Large intestine (tissue), 3 donors: ENCODE measurements around the gene H2BK1. TPM values are rescaled to one million over a fixed set of nuclear protein-coding genes. Genes with fewer than 3 reads are reported as not detected.

Experiments used
- DNase-seq, 2 donors: peaks; one replicate each; pipeline versions ENCODE4 v3.0.0 to v3.0.0-alpha.2; 2013
- H3K27ac ChIP-seq: one replicate; pipeline ENCODE4 v1.5.1; 2013; ENCODE audit warnings: low read length
- H3K27me3 ChIP-seq: 2 replicates; pipeline ENCODE4 v1.6.1; 2013; ENCODE audit warnings: low read length; ENCODE audit not compliant: control insufficient read depth, insufficient read depth
- H3K36me3 ChIP-seq: 2 replicates; pipeline ENCODE4 v1.6.1; 2013; ENCODE audit warnings: low read length; ENCODE audit not compliant: control insufficient read depth, insufficient read depth
- H3K4me1 ChIP-seq: one replicate; pipeline ENCODE4 v1.6.1; 2013; ENCODE audit warnings: low read length; ENCODE audit not compliant: control insufficient read depth, insufficient read depth
- H3K4me3 ChIP-seq: one replicate; pipeline ENCODE4 v1.5.1; 2013; ENCODE audit warnings: low read length
- H3K9me3 ChIP-seq: one replicate; pipeline ENCODE4 v1.6.1; 2013; ENCODE audit warnings: mild to moderate bottlenecking, low read depth, low read length, moderate library complexity; ENCODE audit not compliant: control insufficient read depth
- WGBS: methylation state at CpG from one replicate; pipeline ENCODE4 v1.1.5; 2013; ENCODE audit warnings: low lambda C conversion rate; ENCODE audit not compliant: insufficient coverage; 5-methylcytosine and 5-hydroxymethylcytosine counted together
- polyA plus RNA-seq: library from polyadenylated mRNA; unstranded; fragments of 120-200 nt; gene quantifications from one replicate; pipeline ENCODE4 v1.2.1, GENCODE V29; 2013

The H2BK1 gene
- polyA plus RNA-seq, 1 donor = not detected

DNA sequence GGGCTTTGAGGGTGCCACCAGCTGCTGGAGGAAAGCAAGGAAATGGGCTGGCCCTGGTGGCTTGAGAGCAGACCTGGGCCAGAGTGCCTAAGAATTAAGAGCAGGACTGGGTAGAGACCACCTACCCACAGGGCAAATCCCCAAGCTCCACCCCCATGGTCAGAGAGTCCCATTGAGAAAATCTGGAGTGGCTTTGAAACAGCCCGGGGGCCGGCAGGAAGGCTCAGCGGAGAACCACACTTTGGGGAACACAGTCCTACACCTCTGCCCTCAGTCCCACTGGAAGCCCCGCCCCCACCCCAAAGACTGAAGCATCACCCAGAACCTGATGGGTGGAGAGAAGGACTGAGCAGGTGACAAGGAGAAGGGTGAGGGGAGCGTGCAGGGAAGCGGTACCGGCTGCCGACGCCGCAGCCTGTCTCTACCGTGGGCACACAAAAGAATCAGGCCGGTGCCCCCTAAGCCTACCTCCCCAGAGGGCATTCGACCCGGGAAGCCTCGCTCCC lies 34.6 kb upstream of the H2BK1 start:
- WGBS = no CpG with 5 or more reads among the region's 15 CpGs
- peaks cover 15% of the 10 kb centered on the region for H3K36me3 ChIP-seq
- no peak overlapping the region for H3K27ac ChIP-seq
- no peak for DNase-seq
- peaks cover 45% of the 10 kb centered on the region for H3K27me3 ChIP-seq
- peaks cover 33% of the 10 kb centered on the region for H3K4me1 ChIP-seq
- peaks cover 4% of the 10 kb centered on the region for H3K9me3 ChIP-seq
- H3K4me3 ChIP-seq = no peak overlapping the region

DNA sequence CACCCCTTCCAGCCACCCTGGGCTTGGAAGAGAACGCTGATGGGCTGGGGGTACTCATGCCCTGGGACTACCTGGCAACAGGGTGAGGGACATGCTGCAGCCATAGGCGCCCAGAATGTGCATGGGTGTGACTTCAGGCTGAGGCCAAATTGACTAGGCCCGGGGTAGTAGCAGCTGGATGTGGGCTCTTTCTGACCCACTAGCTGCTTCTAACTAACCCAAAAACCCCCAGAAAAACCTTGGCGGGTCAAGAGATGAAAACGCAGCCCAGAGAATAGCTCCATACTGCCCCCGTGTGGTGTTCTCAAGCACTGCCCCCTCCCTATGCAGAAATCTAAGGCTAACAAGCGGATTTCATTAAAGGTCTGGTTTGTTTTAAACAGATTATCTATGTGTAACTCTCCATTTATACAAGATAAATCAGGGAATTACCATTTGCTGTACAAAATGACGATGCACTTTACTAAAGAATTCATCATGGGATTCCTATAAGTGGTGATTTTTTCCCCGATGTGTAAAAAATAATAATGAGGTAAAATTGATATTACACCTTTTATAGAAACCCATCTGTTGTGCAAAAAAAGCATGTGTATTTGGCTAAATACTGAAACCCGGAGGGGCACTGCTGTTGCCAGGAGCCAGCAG lies 34.0 kb upstream of the H2BK1 start:
- peaks cover 19% of the 10 kb centered on the region for H3K36me3 ChIP-seq
- peaks cover 28% of the 10 kb centered on the region for H3K4me1 ChIP-seq
- DNase-seq = no peak
- H3K27me3 ChIP-seq = peaks cover 43% of the 10 kb centered on the region
- WGBS = 73% methylated on average over 2 of the region's 10 CpGs
- H3K27ac ChIP-seq = no peak overlapping the region
- no peak overlapping the region for H3K4me3 ChIP-seq
- peaks cover 4% of the 10 kb centered on the region for H3K9me3 ChIP-seq

DNA sequence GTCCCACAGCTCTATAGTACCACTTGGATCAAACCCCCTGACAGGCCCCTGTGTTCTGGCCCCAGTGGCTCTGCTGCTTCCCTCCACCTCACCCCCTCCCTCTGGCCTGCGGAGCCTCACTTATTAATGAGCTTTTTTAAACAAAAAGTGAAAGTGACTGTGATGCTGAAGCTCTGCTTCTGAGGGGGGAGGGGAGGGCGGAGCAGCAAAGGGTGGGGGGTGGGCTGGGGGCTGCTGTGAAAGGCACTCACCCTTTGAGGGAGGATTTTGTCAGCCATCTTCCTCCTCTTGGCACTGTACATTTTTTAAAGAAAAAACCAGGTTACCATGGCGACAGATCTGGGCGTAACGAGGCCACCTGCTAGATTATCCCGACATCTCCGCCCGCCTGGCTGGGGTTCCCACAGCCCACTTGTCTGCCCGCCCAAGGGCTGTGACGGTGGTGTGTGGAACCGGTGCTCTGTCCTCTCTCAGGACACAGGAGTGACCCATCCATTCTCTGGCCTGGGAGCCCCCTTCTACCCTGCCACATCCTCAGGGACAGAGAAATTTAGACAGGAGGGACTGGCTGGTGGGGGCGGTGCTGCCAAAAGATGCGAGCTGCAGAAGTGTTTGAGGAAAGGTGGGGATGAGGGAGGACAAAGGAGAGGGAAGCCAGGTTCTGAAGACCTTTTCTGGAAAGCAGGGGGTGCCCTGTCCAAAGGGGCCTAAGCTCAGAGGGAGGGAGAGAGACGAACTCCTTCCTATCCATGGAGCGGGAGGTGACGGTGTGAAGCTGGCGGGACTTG lies 33.3 kb upstream of the H2BK1 start:
- no peak overlapping the region for H3K4me3 ChIP-seq
- no peak for DNase-seq
- H3K9me3 ChIP-seq = peaks cover 4% of the 10 kb centered on the region
- no peak overlapping the region for H3K27ac ChIP-seq
- no CpG with 5 or more reads among the region's 17 CpGs for WGBS
- H3K27me3 ChIP-seq = peaks cover 43% of the 10 kb centered on the region
- peaks cover 25% of the 10 kb centered on the region for H3K4me1 ChIP-seq
- H3K36me3 ChIP-seq = peaks cover 26% of the 10 kb centered on the region

DNA sequence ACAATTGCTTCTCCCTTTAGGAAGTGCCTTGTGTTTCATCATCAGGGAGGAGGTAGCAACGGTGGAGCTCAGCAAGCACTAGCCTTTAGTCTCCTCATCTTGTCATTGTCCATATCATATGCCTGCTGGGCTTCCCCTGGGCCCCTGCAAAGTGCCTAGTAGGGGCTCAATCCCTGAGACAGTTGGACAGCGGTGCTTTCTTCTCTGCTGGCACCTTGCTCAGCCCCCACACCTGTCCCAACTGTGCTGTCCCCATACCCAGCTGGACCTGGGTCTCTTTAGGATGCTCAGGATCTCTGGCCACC lies 32.7 kb upstream of the H2BK1 start:
- Histone ChIP-seq H3K36me3 (peaks cover 32% of the 10 kb centered on the region), H3K9me3 (peaks cover 4% of the 10 kb centered on the region), H3K4me1 (peaks cover 25% of the 10 kb centered on the region), H3K4me3 (no peak overlapping the region), H3K27ac (no peak overlapping the region), H3K27me3 (peaks cover 43% of the 10 kb centered on the region)
- no peak for DNase-seq
- 100% methylated on average over 1 of the region's 2 CpGs for WGBS

DNA sequence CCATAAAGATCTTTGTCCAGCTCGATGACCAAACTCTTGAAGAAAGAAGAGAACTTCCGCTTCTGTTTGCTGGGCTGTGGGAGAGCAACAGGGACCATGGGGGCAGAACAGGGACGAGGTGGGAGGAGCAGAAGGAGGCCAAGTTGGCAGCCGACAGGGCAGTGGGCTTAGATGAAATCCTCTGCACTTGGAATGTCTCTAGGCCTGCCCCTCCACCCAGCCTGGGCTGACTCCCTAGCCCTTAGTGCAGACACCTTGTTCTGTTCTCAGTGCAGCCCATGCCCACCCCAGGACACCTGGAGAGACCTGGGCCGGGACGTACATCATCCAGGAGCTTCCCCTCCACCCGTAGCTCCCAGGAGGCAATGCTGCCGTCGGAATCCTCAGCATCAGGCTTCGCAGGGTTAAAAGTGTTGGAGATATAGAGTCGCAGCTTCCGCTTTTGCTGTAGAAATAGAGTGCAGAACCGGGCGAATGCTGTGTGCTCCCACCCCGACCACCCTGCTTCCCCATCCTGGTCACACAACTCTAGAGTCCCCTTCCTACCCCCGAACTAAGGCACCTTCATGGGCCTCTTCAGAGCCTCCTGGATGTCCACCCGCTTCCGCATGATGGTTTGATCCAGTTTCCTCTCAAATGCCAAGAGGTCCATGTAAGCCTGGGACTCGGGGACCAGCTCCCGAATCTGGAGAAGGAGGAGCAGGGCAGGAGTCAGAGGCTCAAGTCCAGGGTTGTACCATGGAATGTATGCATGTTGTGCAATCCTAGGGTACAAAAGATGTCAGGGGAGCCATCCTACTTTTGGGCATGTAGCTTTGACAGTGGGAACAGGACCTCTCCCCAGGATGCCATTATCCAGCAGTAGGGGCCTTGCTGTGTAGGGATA lies 32.1 kb upstream of the H2BK1 start:
- Histone ChIP-seq H3K4me1 (peaks cover 21% of the 10 kb centered on the region), H3K27me3 (peaks cover 38% of the 10 kb centered on the region), H3K27ac (no peak overlapping the region), H3K4me3 (no peak overlapping the region), H3K36me3 (peaks cover 38% of the 10 kb centered on the region), H3K9me3 (peaks cover 7% of the 10 kb centered on the region)
- DNase-seq = no peak
- WGBS = no CpG with 5 or more reads among the region's 20 CpGs

DNA sequence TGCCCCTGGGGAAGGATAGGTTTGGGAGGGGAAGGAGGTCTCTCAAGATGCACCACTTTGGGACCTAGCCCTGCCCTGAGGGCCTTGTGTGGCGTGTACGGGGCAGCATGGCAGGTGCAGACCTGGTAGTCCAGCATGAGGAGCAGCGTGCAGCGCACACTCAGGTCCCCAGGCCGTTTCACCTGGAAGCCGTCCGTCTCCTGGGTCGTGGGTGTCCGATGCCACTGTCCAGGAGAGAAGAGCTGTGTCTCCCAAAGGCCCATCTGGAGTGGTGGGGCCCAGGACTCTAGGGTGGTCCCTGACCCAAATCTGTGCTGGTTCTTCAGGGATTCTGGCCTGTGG lies 31.4 kb upstream of the H2BK1 start:
- DNase-seq = no peak
- peaks cover 43% of the 10 kb centered on the region for H3K36me3 ChIP-seq
- H3K9me3 ChIP-seq = peaks cover 8% of the 10 kb centered on the region

DNA sequence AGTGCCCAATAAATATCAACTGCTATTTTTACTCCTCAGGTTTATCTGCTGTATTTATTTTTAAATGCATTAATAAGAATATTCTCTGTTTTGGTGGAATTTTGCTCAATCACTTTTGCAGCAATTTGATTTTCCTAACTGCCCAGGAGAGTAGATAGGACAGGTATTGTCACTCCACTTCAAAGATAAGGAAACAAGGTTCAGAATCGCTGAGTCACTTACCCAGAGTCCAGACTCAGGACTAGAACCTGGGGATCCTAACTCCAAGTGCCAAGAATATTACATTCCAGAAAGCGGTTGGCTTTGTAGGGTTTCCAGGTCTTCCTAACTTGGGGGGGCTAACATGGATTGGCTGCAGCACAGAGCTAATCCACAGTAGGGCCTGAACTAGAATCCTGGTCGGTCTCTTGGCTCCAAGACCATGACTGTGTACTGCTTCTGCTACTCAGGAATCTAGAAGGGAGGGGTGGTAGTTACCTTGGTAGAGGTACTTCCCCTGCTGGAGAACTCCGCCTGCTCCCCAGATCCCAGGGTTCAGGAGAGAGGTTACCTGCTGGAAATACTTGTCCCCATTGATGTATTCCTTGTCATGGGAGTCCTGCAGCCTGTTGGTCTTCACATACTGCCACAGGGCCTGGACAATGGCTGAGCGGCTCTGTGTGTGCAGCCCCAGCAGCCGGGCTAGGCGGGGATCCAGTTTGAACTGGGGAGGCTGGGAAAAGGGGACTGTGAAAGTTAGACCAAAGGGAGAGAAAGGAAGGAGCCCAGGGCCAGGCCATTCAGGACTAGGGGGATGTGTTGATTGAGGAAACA lies 30.9 kb upstream of the H2BK1 start:
- Histone ChIP-seq H3K27me3 (peaks cover 27% of the 10 kb centered on the region), H3K27ac (no peak overlapping the region), H3K36me3 (peaks cover 49% of the 10 kb centered on the region), H3K4me3 (no peak overlapping the region), H3K4me1 (peaks cover 15% of the 10 kb centered on the region), H3K9me3 (peaks cover 8% of the 10 kb centered on the region)
- no CpG with 5 or more reads among the region's 7 CpGs for WGBS
- no peak for DNase-seq

More for the DNA sequence above, 31.4 kb upstream of the H2BK1 start:
- Histone ChIP-seq H3K4me3 (no peak overlapping the region), H3K27me3 (peaks cover 32% of the 10 kb centered on the region), H3K27ac (no peak overlapping the region), H3K4me1 (peaks cover 15% of the 10 kb centered on the region)
- no CpG with 5 or more reads among the region's 9 CpGs for WGBS

DNA sequence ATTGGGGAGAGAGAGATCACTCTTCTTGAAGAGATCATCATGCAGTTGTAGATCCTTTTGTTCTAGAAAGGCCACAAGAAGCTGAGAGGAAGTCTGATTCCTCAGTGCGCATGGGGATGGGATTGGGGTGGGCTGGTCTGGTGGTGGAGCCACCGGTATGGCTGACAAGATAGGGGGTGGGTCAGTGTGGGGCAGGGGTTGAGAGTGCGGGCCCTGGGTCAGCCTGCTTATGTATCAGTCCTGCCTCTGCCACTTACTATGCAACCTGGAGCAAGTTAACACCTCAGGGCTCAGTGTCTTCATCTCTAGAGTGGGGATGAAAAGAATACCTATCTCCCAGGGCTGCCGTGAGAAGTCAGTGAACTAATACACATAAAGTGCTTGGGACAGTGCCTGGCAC lies 30.2 kb upstream of the H2BK1 start:
- Histone ChIP-seq H3K27ac (no peak overlapping the region), H3K27me3 (peaks cover 20% of the 10 kb centered on the region), H3K4me3 (no peak overlapping the region), H3K36me3 (peaks cover 55% of the 10 kb centered on the region), H3K4me1 (peaks cover 15% of the 10 kb centered on the region), H3K9me3 (peaks cover 5% of the 10 kb centered on the region)
- WGBS = no CpG with 5 or more reads among the region's 4 CpGs
- DNase-seq = no peak

DNA sequence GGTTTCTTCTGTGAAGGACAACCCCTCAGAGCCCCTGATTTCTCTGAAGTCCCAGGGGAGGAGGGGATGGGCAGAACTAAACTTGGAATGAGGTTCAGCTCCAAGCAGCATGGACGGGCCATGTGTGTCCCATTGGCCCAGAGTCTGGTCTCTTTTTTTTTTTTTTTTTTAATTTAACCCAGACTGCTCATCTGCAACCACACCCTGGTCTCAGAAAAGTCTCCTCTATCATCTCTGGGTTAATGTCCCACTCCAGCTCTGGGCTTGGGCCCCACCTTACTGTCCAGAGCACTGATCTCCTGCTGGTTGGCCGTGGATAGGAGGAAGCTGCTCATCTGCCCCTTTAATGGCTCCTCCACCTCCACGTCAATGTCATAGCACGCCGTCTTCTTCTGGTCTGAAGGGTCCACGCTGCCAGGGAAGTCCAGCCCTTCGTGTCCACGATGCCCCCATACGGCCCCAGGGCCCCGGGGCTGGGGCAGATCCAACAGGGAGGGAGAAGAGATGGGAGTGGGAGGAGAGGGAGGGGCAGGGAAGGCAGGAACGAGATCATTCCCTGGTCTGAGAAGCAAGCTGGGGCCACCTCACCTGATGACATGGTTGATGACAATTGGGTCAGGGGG lies 29.7 kb upstream of the H2BK1 start:
- Histone ChIP-seq H3K9me3 (peaks cover 5% of the 10 kb centered on the region), H3K27ac (no peak overlapping the region), H3K27me3 (peaks cover 17% of the 10 kb centered on the region), H3K4me3 (no peak overlapping the region), H3K4me1 (peaks cover 12% of the 10 kb centered on the region), H3K36me3 (peaks cover 61% of the 10 kb centered on the region)
- WGBS = no CpG with 5 or more reads among the region's 11 CpGs
- DNase-seq = no peak
